H1 (cell line): Measurements from ENCODE around the gene ABCC9. TPM values are rescaled to one million over a fixed set of nuclear protein-coding genes. Genes with fewer than 3 reads are reported as not detected.

Experiments used
- CTCF ChIA-PET: fragments of 300-600 bp; sonication (Branson Sonifier 250); formaldehyde crosslinking; loops from one replicate; lab custom pipeline; 2021; ENCODE audit not compliant: partially characterized antibody; lab: Charles Lee
- POLR2A ChIA-PET: fragments of 300-600 bp; sonication (Branson Sonifier 250); formaldehyde crosslinking; loops from one replicate; lab custom pipeline; 2021; ENCODE audit warnings: inconsistent platforms; ENCODE audit not compliant: partially characterized antibody; lab: Charles Lee
- DNase-seq, 2 experiments: peaks; one replicate each; pipeline versions ENCODE4 v3.0.0 to v3.0.0-alpha.2; 2010 to 2022; ENCODE audit warnings: low spot score in 2 of 2, low read depth in 1 of 2, mixed read lengths in 1 of 2
- FAIRE-seq: peaks from 2 replicates; lab custom pipeline; 2011; peaks lifted over from hg19 to GRCh38; lab: Jason Lieb, UNC
- H2AFZ ChIP-seq: 2 replicates; pipeline ENCODE4 v1.8.1; 2012; ENCODE audit warnings: low read length, inconsistent platforms
- H2AK5ac ChIP-seq: 2 replicates; pipeline ENCODE4 v1.6.1; 2013; ENCODE audit warnings: low read depth, low read length
- H2BK120ac ChIP-seq: replicated peaks from 2 replicates; pipeline ENCODE3; 2013; ENCODE audit warnings: low read depth, low read length, inconsistent platforms
- H2BK12ac ChIP-seq: 2 replicates; pipeline ENCODE4 v1.6.1; 2013; ENCODE audit warnings: low read depth, low read length
- H2BK15ac ChIP-seq: 2 replicates; pipeline ENCODE4 v1.6.1; 2013; ENCODE audit warnings: low read length
- H2BK20ac ChIP-seq: 2 replicates; pipeline ENCODE4 v1.6.1; 2013; ENCODE audit warnings: low read length
- H2BK5ac ChIP-seq: 2 replicates; pipeline ENCODE4 v1.6.1; 2013; ENCODE audit warnings: low read depth, low read length
- H3K14ac ChIP-seq: 2 replicates; pipeline ENCODE4 v1.6.1; 2013; ENCODE audit warnings: inconsistent platforms; ENCODE audit not compliant: insufficient read length
- H3K18ac ChIP-seq: 2 replicates; pipeline ENCODE4 v1.6.1; 2013; ENCODE audit warnings: low read length; ENCODE audit errors: extremely low read depth
- H3K23ac ChIP-seq: 2 replicates; pipeline ENCODE4 v1.6.1; 2013; ENCODE audit warnings: inconsistent platforms; ENCODE audit not compliant: insufficient read length
- H3K23me2 ChIP-seq: 2 replicates; pipeline ENCODE4 v1.6.1; 2013; ENCODE audit warnings: low read depth, low read length
- H3K27ac ChIP-seq: 2 replicates; pipeline ENCODE4 v1.6.1; 2011; ENCODE audit warnings: low read depth, low read length, inconsistent platforms
- H3K27me3 ChIP-seq, 4 experiments: replicated peaks in 1 of 4; 1 replicate in 1 of 4; 2 replicates in 3 of 4; pipeline versions ENCODE4 v1.6.1 to v1.8.1; 2011 to 2013; ENCODE audit warnings: low read length in 3 of 4, mild to moderate bottlenecking in 3 of 4, inconsistent platforms in 2 of 4, mixed read lengths in 2 of 4, moderate library complexity in 1 of 4; ENCODE audit not compliant: control insufficient read depth in 3 of 4, insufficient read depth in 3 of 4; ENCODE audit errors: extremely low read depth in 1 of 4
- H3K36me3 ChIP-seq, 4 experiments: 2 replicates each; pipeline versions ENCODE4 v1.6.1 to v1.8.1; 2011 to 2013; ENCODE audit warnings: mild to moderate bottlenecking in 4 of 4, low read length in 3 of 4, moderate library complexity in 2 of 4, control low read depth in 1 of 4, inconsistent platforms in 1 of 4; ENCODE audit not compliant: insufficient read depth in 4 of 4, control insufficient read depth in 2 of 4
- H3K4ac ChIP-seq: replicated peaks from 2 replicates; pipeline ENCODE3; 2013; ENCODE audit warnings: low read length, low read depth, mixed read lengths, inconsistent platforms; ENCODE audit not compliant: insufficient read length
- H3K4me1 ChIP-seq, 4 experiments: replicated peaks in 1 of 4; 1 replicate in 1 of 4; 2 replicates in 3 of 4; pipeline versions ENCODE4 v1.6.1 to v1.8.1; 2011 to 2013; ENCODE audit warnings: low read length in 3 of 4, inconsistent platforms in 2 of 4, mixed read lengths in 1 of 4; ENCODE audit not compliant: insufficient read depth in 4 of 4, control insufficient read depth in 3 of 4
- H3K4me2 ChIP-seq, 2 experiments: 2 replicates each; pipeline versions ENCODE4 v1.6.1 to v1.8.1; 2011 to 2013; ENCODE audit warnings: low read depth in 2 of 2, low read length in 2 of 2, control low read depth in 1 of 2, inconsistent platforms in 1 of 2, mild to moderate bottlenecking in 1 of 2; ENCODE audit not compliant: insufficient read depth in 1 of 2
- H3K4me3 ChIP-seq, 4 experiments: fragments of 200-600, 300-600 bp in 1 of 4; sonication (generic), shearing (Covaris generic), sonication (Bioruptor Twin) in 1 of 4; 2 replicates each; pipeline versions ENCODE4 v1.5.1 to v1.8.1; 2011 to 2016; ENCODE audit warnings: low read length in 4 of 4, low read depth in 3 of 4, control low read depth in 2 of 4, inconsistent platforms in 2 of 4, mild to moderate bottlenecking in 2 of 4, mixed read lengths in 1 of 4, moderate library complexity in 1 of 4; ENCODE audit not compliant: insufficient read depth in 2 of 4; ENCODE audit errors: extremely low read depth in 1 of 4
- H3K56ac ChIP-seq: replicated peaks from 2 replicates; pipeline ENCODE3; 2013; ENCODE audit warnings: low read depth, mild to moderate bottlenecking, mixed read lengths, low read length, inconsistent platforms; ENCODE audit not compliant: insufficient read length
- H3K79me1 ChIP-seq: 2 replicates; pipeline ENCODE4 v1.6.1; 2013; ENCODE audit warnings: low read depth, low read length, control low read depth
- H3K79me2 ChIP-seq, 2 experiments: 2 replicates each; pipeline versions ENCODE4 v1.6.1 to v1.8.1; 2012 to 2013; ENCODE audit warnings: low read length in 2 of 2, mild to moderate bottlenecking in 2 of 2, inconsistent platforms in 1 of 2; ENCODE audit not compliant: insufficient read depth in 2 of 2, control insufficient read depth in 1 of 2
- H3K9ac ChIP-seq, 4 experiments: replicated peaks in 1 of 4; 1 replicate in 1 of 4; 2 replicates in 3 of 4; pipeline versions ENCODE4 v1.6.1 to v1.8.1; 2011 to 2013; ENCODE audit warnings: low read depth in 3 of 4, low read length in 3 of 4, control low read depth in 2 of 4, mild to moderate bottlenecking in 2 of 4, moderate library complexity in 2 of 4, inconsistent platforms in 1 of 4; ENCODE audit errors: extremely low read depth in 1 of 4
- H3K9me3 ChIP-seq, 2 experiments: 2 replicates each; pipeline versions ENCODE4 v1.6.1 to v1.8.1; 2012 to 2013; ENCODE audit warnings: mild to moderate bottlenecking in 2 of 2, moderate library complexity in 2 of 2, control low read depth in 1 of 2, inconsistent platforms in 1 of 2, low read depth in 1 of 2, low read length in 1 of 2, mixed read lengths in 1 of 2; ENCODE audit not compliant: insufficient read depth in 2 of 2
- H4K20me1 ChIP-seq, 2 experiments: replicated peaks in 1 of 2; 2 replicates each; pipeline versions ENCODE3 to v1.8.1; 2011 to 2013; ENCODE audit warnings: inconsistent platforms in 2 of 2, low read length in 2 of 2, mild to moderate bottlenecking in 1 of 2; ENCODE audit not compliant: insufficient read depth in 2 of 2, control insufficient read depth in 1 of 2
- H4K5ac ChIP-seq: 2 replicates; pipeline ENCODE4 v1.6.1; 2013; ENCODE audit warnings: low read length, low read depth, mixed read lengths, inconsistent platforms; ENCODE audit not compliant: insufficient read length
- H4K8ac ChIP-seq: 2 replicates; pipeline ENCODE4 v1.8.0; 2013; ENCODE audit warnings: mild to moderate bottlenecking, moderate library complexity, low read length, inconsistent platforms; ENCODE audit not compliant: insufficient read depth; ENCODE audit errors: extremely low read depth
- H4K91ac ChIP-seq: replicated peaks from 2 replicates; pipeline ENCODE3; 2013; ENCODE audit warnings: low read length, mixed read lengths, inconsistent platforms; ENCODE audit not compliant: insufficient read length
- GTF2F1 ChIP-seq: IDR thresholded peaks from 2 replicates; pipeline ENCODE4 v1.6.1; 2012; ENCODE audit warnings: low read depth, low read length, improper control_type of control experiment, borderline replicate concordance
- RAD21 ChIP-seq, 2 experiments: IDR thresholded peaks in 1 of 2; conservative IDR thresholded peaks in 1 of 2; 2 replicates each; pipeline ENCODE4 v1.6.1; 2011; ENCODE audit warnings: low read depth in 2 of 2, low read length in 2 of 2, improper control_type of control experiment in 1 of 2, inconsistent platforms in 1 of 2, mild to moderate bottlenecking in 1 of 2, moderate library complexity in 1 of 2
- WGBS, 2 experiments: shearing (Covaris generic) in 1 of 2; methylation state at CpG; one replicate each; pipeline versions ENCODE4 v1.1.6 to v1.1.7; 2013 to 2015; ENCODE audit warnings: low lambda C conversion rate in 2 of 2, mixed read lengths in 2 of 2, inconsistent platforms in 1 of 2, low coverage in 1 of 2, missing lambda C conversion rate in 1 of 2; ENCODE audit not compliant: insufficient replicate concordance in 2 of 2, insufficient coverage in 1 of 2, insufficient read length in 1 of 2; ENCODE audit errors: extremely low coverage in 1 of 2, missing lambda C conversion rate in 1 of 2; 5-methylcytosine and 5-hydroxymethylcytosine counted together
- polyA plus RNA-seq, 7 experiments: library from polyadenylated mRNA; depleted of rRNA in 3 of 7; stranded (reverse) in 5 of 7; unstranded in 2 of 7; fragments of >200 nt in 5 of 7; fragments of 200-250 nt in 2 of 7; gene quantifications; 1 replicate in 5 of 7; 2 replicates in 1 of 7; 4 replicates in 1 of 7; pipeline versions ENCODE4 v1.2.1 to v1.2.3, GENCODE V29; 2011 to 2013; ENCODE audit warnings: missing spikeins in 2 of 7, mixed read lengths in 2 of 7
- total RNA-seq: library from RNA; stranded (reverse); fragmentation: NEBNext Ultra II Directional; extraction: Animal tissue kit (Norgen Biotek cat#: 25700); gene quantifications from 2 replicates; pipeline ENCODE4 v1.2.1, GENCODE V29; 2021

The ABCC9 gene
- total and polyA plus RNA-seq, 2 of the 8 experiments (the other 6 are each of a cell fraction or from before 2014, with no cell fraction given): under 0.01 TPM; not detected in 1

DNA sequence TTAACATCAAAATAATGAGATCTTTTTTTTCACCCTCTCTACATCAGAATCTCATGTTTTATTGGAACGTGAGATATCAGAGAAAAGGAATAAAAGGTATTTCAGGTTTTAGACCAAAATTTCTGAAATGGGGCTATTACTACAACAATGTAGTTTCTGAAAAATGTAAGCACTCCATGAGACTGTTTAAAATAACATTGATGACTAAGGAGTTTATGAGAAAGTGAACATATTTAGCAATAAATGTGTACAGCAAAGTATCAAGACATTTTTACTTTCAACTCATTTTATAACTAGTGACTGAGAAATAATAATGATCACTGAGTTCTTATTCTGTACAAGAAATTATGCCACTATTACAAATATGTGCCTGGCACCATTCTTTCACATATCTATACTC lies 39.3 kb upstream of the ABCC9 start:
- POLR2A ChIA-PET: no interaction called here
- Histone ChIP-seq H4K8ac (no peak overlapping the region), H2AFZ (no peak overlapping the region), H3K27me3 (no peaks in the 10 kb centered on the region), H3K23ac (no peak overlapping the region), H3K9ac (no peak overlapping the region), H3K4me1 (peaks cover 0 to 2% (median 0%) of the 10 kb centered on the region in 4 experiments; a peak in 1 of 7 replicates), H3K4ac (no peak overlapping the region), H2BK5ac (no peak overlapping the region), H4K5ac (no peak overlapping the region), H3K4me3 (no peak overlapping the region), H4K20me1 (no peaks in the 10 kb centered on the region), H3K36me3 (no peaks in the 10 kb centered on the region), H3K79me1 (no peaks in the 10 kb centered on the region), H2BK120ac (no peak overlapping the region), H2BK15ac (no peak overlapping the region), H3K79me2 (no peaks in the 10 kb centered on the region), H2AK5ac (no peak overlapping the region), H2BK20ac (no peak overlapping the region), H3K4me2 (no peak overlapping the region), H3K27ac (no peak overlapping the region), H3K9me3 (no peaks in the 10 kb centered on the region), H3K14ac (no peak overlapping the region), H4K91ac (no peak overlapping the region), H2BK12ac (no peak overlapping the region), H3K23me2 (no peaks in the 10 kb centered on the region), H3K18ac (no peak overlapping the region), H3K56ac (no peak overlapping the region)
- FAIRE-seq (no peak), DNase-seq (no peak)
- CTCF ChIA-PET: interaction anchor here (1.1 to 1.2 kb wide), 2 partner anchors 262 to 275 kb away, joined by 3 read pairs; no protein-coding TSS in a partner anchor
- 89% methylated on average over 1 of the region's 1 CpG; no CpG with 5 or more reads in 1 of the 2 experiments for WGBS, 2 experiments
- TF ChIP-seq RAD21 (IDR thresholded peaks at IDR 0.05 in 1 of 2, conservative IDR thresholded peaks at IDR 0.05 in 1 of 2; ENCODE audit: low read depth in 2 of 2, low read length in 2 of 2) (no peak), GTF2F1 (no peak)
